Fibroblast of mammary gland (primary cell): ENCODE data around the gene TIMP3.
A peak's percentile ranks its signal among the peaks of the same experiment; 100 is the strongest.

Experiments used
- DNase-seq: peaks from one replicate; pipeline ENCODE4 v3.0.0-alpha.2; 2010; ENCODE audit warnings: low read depth
- H3K4me3 ChIP-seq: 2 replicates; pipeline ENCODE4 v1.5.1; 2011; ENCODE audit warnings: low read depth, mild to moderate bottlenecking, low read length, moderate library complexity; ENCODE audit not compliant: control insufficient read depth
- CTCF ChIP-seq: conservative IDR thresholded peaks from 2 replicates; pipeline ENCODE4 v1.5.1; 2011; ENCODE audit warnings: low read depth, low read length, inconsistent platforms; ENCODE audit not compliant: control insufficient read depth, insufficient read depth

Gene TIMP3

DNA sequence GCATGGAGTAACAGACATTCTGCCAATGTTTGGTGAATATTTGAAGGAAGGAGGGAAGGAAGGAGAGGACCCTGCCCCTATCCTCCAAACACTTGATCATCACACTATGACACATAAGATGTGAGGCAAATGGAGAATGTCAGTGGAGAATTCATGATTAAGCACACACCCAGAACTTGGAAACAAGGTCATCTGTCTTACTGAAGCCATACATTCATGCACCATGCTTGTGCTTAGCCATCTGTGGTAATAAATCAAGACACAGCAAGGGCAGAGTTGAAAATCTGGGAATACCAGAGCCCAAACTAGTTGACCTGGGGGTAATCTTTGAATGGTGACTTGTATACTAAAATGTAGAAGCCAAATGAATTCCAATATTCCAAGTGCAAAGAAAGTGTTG, 7.9 kb upstream of the TIMP3 start:
- H3K4me3 ChIP-seq, result no peak overlapping the region
- no peak for TF ChIP-seq CTCF
- no peak for DNase-seq

DNA sequence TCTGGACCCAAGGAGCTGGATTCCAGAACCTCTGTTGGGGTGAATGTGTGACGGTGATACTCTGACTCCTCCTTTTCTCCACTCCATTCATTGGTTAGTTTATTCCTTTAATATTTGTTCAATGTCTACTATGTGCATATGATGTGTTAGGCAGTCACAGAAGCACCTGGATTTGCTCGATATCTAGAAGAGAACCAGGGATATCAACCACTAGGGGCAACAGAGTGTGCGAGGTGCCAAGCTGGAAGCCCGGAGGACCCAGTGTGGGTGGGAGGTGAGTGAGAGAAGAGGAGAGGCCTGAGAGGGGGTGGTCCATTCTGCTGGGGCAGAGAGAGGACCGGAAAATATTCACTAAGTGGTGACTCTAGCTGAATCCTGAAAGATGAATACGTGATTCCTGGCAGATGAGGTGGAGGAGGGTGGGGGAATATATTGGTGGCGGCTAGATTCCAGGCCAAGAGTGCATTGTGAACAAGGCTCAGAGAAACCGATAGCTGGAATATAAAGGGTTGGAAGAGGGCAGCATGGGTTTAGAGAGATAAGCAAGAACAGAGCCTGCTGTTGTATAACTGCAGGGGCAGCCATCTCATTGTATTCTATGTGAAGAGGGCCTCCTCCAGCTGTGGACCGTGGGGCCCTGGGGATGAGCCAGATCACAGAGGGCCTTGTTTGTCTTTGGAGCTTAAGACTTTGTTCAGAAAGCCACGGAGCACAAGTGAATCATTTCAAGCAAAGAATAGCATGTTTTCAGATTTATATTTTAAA, 6.9 kb upstream of the TIMP3 start:
- no peak for DNase-seq
- peak; percentile 2 for TF ChIP-seq CTCF
- no peak overlapping the region for H3K4me3 ChIP-seq

GRCh38 chr22:32795214-32795596, 6.3 kb upstream of the TIMP3 start:
- DNase-seq, result no peak
- H3K4me3 ChIP-seq, result no peak overlapping the region
- TF ChIP-seq CTCF, result no peak

- DNase-seq, result peak; percentile 80
- TF ChIP-seq CTCF, result peak; percentile 94
- no peak overlapping the region for H3K4me3 ChIP-seq
These were observed 4.5 kb upstream of the TIMP3 start for GRCh38 chr22:32796865-32797573.

- no peak for DNase-seq
- no peak for TF ChIP-seq CTCF
- no peak overlapping the region for H3K4me3 ChIP-seq
These were observed 2.0 kb upstream of the TIMP3 start for GRCh38 chr22:32799496-32799895.

- peak; percentile 42 for DNase-seq
- TF ChIP-seq CTCF, result no peak
- no peak overlapping the region for H3K4me3 ChIP-seq
These were observed 1.2 kb upstream of the TIMP3 start for GRCh38 chr22:32800158-32800882.
